Effector memory CD8-positive, alpha-beta T cell (primary cell): ENCODE data around the gene NFIB.

Source experiments
- ATAC-seq: fragments of 150-1000 bp; cut with Tn5 transposase; replicated peaks from 2 replicates; pipeline ENCODE4 v1.10.0; 2021; ENCODE audit warnings: mild to moderate bottlenecking, moderate library complexity
- DNase-seq, 3 experiments: peaks; one replicate each; pipeline ENCODE4 v3.0.0; 2021
- H3K27ac Mint-ChIP-seq, 2 donors: one replicate each; pipeline ENCODE4 v1.8.0; 2022; ENCODE audit warnings: mild to moderate bottlenecking in 2 of 2, mixed read lengths in 2 of 2, moderate library complexity in 2 of 2
- H3K27me3 Mint-ChIP-seq, 2 donors: one replicate each; pipeline ENCODE4 v1.8.0; 2022; ENCODE audit warnings: mixed read lengths in 2 of 2
- H3K36me3 Mint-ChIP-seq: one replicate; pipeline ENCODE4 v1.8.0; 2022; ENCODE audit warnings: mild to moderate bottlenecking, moderate library complexity, mixed read lengths; ENCODE audit not compliant: insufficient read depth
- H3K4me1 Mint-ChIP-seq, 2 donors: one replicate each; pipeline ENCODE4 v1.8.0; 2022; ENCODE audit warnings: low read depth in 2 of 2, mixed read lengths in 2 of 2
- H3K4me3 Mint-ChIP-seq, 2 donors: one replicate each; pipeline ENCODE4 v1.8.0; 2022; ENCODE audit warnings: mild to moderate bottlenecking in 2 of 2, mixed read lengths in 2 of 2, moderate library complexity in 2 of 2
- H3K9me3 Mint-ChIP-seq, 2 donors: one replicate each; pipeline ENCODE4 v1.8.0; 2022; ENCODE audit warnings: mixed read lengths in 2 of 2

The NFIB gene

GRCh38 chr9:14112226-14112625 is 201.7 kb downstream of the NFIB start:
- ATAC-seq (no peak), DNase-seq (no peak)
- Mint-ChIP-seq H3K36me3 (no peaks in the 10 kb centered on the region), H3K27ac (no peak overlapping the region), H3K9me3 (peaks cover 0 to 5% of the 10 kb centered on the region in 2 donors), H3K4me1 (no peaks in the 10 kb centered on the region), H3K27me3 (no peaks in the 10 kb centered on the region), H3K4me3 (no peak overlapping the region)

GRCh38 chr9:14111696-14112095 is 202.2 kb downstream of the NFIB start:
- H3K4me1 Mint-ChIP-seq, result no peaks in the 10 kb centered on the region
- no peaks in the 10 kb centered on the region for H3K36me3 Mint-ChIP-seq
- H3K4me3 Mint-ChIP-seq, result no peak overlapping the region
- ATAC-seq (no peak), DNase-seq (no peak)
- no peaks in the 10 kb centered on the region for H3K27me3 Mint-ChIP-seq
- peaks cover 0 to 5% of the 10 kb centered on the region in 2 donors for H3K9me3 Mint-ChIP-seq
- H3K27ac Mint-ChIP-seq, result no peak overlapping the region

GRCh38 chr9:14107977-14108376 is 206.0 kb downstream of the NFIB start:
- H3K27ac Mint-ChIP-seq, result no peak overlapping the region
- H3K4me3 Mint-ChIP-seq, result no peak overlapping the region
- ATAC-seq, result no peak
- no peaks in the 10 kb centered on the region for H3K36me3 Mint-ChIP-seq
- H3K4me1 Mint-ChIP-seq, result no peaks in the 10 kb centered on the region
- H3K9me3 Mint-ChIP-seq, result peaks cover 0 to 3% of the 10 kb centered on the region in 2 donors
- DNase-seq, result no peak
- H3K27me3 Mint-ChIP-seq, result no peaks in the 10 kb centered on the region

- Mint-ChIP-seq H3K4me1 (no peaks in the 10 kb centered on the region), H3K36me3 (no peaks in the 10 kb centered on the region), H3K27me3 (no peaks in the 10 kb centered on the region), H3K27ac (no peak overlapping the region), H3K4me3 (no peak overlapping the region), H3K9me3 (peaks cover 0 to 1% of the 10 kb centered on the region in 2 donors)
- ATAC-seq (no peak), DNase-seq (no peak)
Measured at GRCh38 chr9:14107495-14107894, 206.4 kb downstream of the NFIB start.

- DNase-seq (no peak), ATAC-seq (no peak)
- Mint-ChIP-seq H3K4me1 (no peaks in the 10 kb centered on the region), H3K27ac (no peak overlapping the region), H3K9me3 (no peaks in the 10 kb centered on the region), H3K36me3 (no peaks in the 10 kb centered on the region), H3K4me3 (no peak overlapping the region), H3K27me3 (no peaks in the 10 kb centered on the region)
Measured at GRCh38 chr9:14106699-14107098, 207.2 kb downstream of the NFIB start.

- H3K36me3 Mint-ChIP-seq, result no peaks in the 10 kb centered on the region
- H3K27me3 Mint-ChIP-seq, result no peaks in the 10 kb centered on the region
- ATAC-seq, result no peak
- H3K27ac Mint-ChIP-seq, result no peak overlapping the region
- DNase-seq, result no peak
- H3K4me1 Mint-ChIP-seq, result no peaks in the 10 kb centered on the region
- H3K4me3 Mint-ChIP-seq, result no peak overlapping the region
- H3K9me3 Mint-ChIP-seq, result no peaks in the 10 kb centered on the region
Measured at GRCh38 chr9:14104496-14104895, 209.4 kb downstream of the NFIB start.

GRCh38 chr9:14103115-14103514 is 210.8 kb downstream of the NFIB start:
- Mint-ChIP-seq H3K27ac (no peak overlapping the region), H3K36me3 (no peaks in the 10 kb centered on the region), H3K27me3 (no peaks in the 10 kb centered on the region), H3K9me3 (no peaks in the 10 kb centered on the region), H3K4me3 (no peak overlapping the region), H3K4me1 (no peaks in the 10 kb centered on the region)
- DNase-seq (no peak), ATAC-seq (no peak)

- DNase-seq (no peak), ATAC-seq (no peak)
- H3K4me1 Mint-ChIP-seq, result no peaks in the 10 kb centered on the region
- H3K36me3 Mint-ChIP-seq, result no peaks in the 10 kb centered on the region
- H3K4me3 Mint-ChIP-seq, result no peak overlapping the region
- H3K9me3 Mint-ChIP-seq, result no peaks in the 10 kb centered on the region
- no peaks in the 10 kb centered on the region for H3K27me3 Mint-ChIP-seq
- no peak overlapping the region for H3K27ac Mint-ChIP-seq
Measured at GRCh38 chr9:14099737-14100136, 214.2 kb downstream of the NFIB start.

- no peaks in the 10 kb centered on the region for H3K27me3 Mint-ChIP-seq
- ATAC-seq (no peak), DNase-seq (no peak)
- no peak overlapping the region for H3K27ac Mint-ChIP-seq
- no peaks in the 10 kb centered on the region for H3K36me3 Mint-ChIP-seq
- H3K4me3 Mint-ChIP-seq, result no peak overlapping the region
- no peaks in the 10 kb centered on the region for H3K4me1 Mint-ChIP-seq
- H3K9me3 Mint-ChIP-seq, result no peaks in the 10 kb centered on the region
Measured at GRCh38 chr9:14098486-14099180, 215.3 kb downstream of the NFIB start.

GRCh38 chr9:14097666-14098415 is 216.1 kb downstream of the NFIB start:
- DNase-seq (no peak), ATAC-seq (no peak)
- Mint-ChIP-seq H3K4me1 (no peaks in the 10 kb centered on the region), H3K36me3 (no peaks in the 10 kb centered on the region), H3K9me3 (no peaks in the 10 kb centered on the region), H3K27ac (no peak overlapping the region), H3K4me3 (no peak overlapping the region), H3K27me3 (no peaks in the 10 kb centered on the region)

- no peaks in the 10 kb centered on the region for H3K36me3 Mint-ChIP-seq
- ATAC-seq (no peak), DNase-seq (no peak)
- H3K9me3 Mint-ChIP-seq, result no peaks in the 10 kb centered on the region
- H3K4me1 Mint-ChIP-seq, result no peaks in the 10 kb centered on the region
- H3K4me3 Mint-ChIP-seq, result no peak overlapping the region
- H3K27me3 Mint-ChIP-seq, result no peaks in the 10 kb centered on the region
- no peak overlapping the region for H3K27ac Mint-ChIP-seq
Measured at GRCh38 chr9:14097215-14097614, 216.7 kb downstream of the NFIB start.

GRCh38 chr9:14096258-14096922 is 217.6 kb downstream of the NFIB start:
- ATAC-seq, result no peak

GRCh38 chr9:14095277-14095676 is 218.7 kb downstream of the NFIB start:
- peaks cover 0 to under 1% of the 10 kb centered on the region in 2 donors for H3K9me3 Mint-ChIP-seq
- no peaks in the 10 kb centered on the region for H3K4me1 Mint-ChIP-seq
- ATAC-seq, result no peak
- no peak for DNase-seq
- no peaks in the 10 kb centered on the region for H3K36me3 Mint-ChIP-seq
- no peak overlapping the region for H3K27ac Mint-ChIP-seq
- H3K27me3 Mint-ChIP-seq, result no peaks in the 10 kb centered on the region
- H3K4me3 Mint-ChIP-seq, result no peak overlapping the region

More at GRCh38 chr9:14096258-14096922, 217.6 kb downstream of the NFIB start:
- Mint-ChIP-seq H3K4me1 (no peaks in the 10 kb centered on the region), H3K27me3 (no peaks in the 10 kb centered on the region), H3K9me3 (no peaks in the 10 kb centered on the region), H3K27ac (no peak overlapping the region), H3K36me3 (no peaks in the 10 kb centered on the region), H3K4me3 (no peak overlapping the region)
- DNase-seq, result no peak

- H3K4me3 Mint-ChIP-seq, result no peak overlapping the region
- H3K27me3 Mint-ChIP-seq, result no peaks in the 10 kb centered on the region
- no peak for DNase-seq
- H3K36me3 Mint-ChIP-seq, result no peaks in the 10 kb centered on the region
- ATAC-seq, result no peak
- no peak overlapping the region for H3K27ac Mint-ChIP-seq
- peaks cover 0 to 2% of the 10 kb centered on the region in 2 donors for H3K9me3 Mint-ChIP-seq
- H3K4me1 Mint-ChIP-seq, result no peaks in the 10 kb centered on the region
Measured at GRCh38 chr9:14094491-14094890, 219.4 kb downstream of the NFIB start.
